DND-41 (cell line): ENCODE data around the gene ALDH3B2.

ENCODE experiments used
- ATAC-seq: fragments of 200-7000 bp; cut with Tn5 transposase; 3 replicates; pipeline ENCODE4 v1.9.1; 2021; ENCODE audit warnings: low read depth; ENCODE audit not compliant: insufficient read depth
- DNase-seq: peaks from one replicate; pipeline ENCODE4 v3.0.0-alpha.2; 2020
- H2AFZ ChIP-seq: 2 replicates; pipeline ENCODE4 v1.6.0; 2012; ENCODE audit warnings: low read depth, low read length
- H3K27ac ChIP-seq: 2 replicates; pipeline ENCODE4 v1.5.1; 2012; ENCODE audit warnings: low read length, inconsistent platforms
- H3K27me3 ChIP-seq: fragments of 200-600 bp; sonication (generic); 2 replicates; pipeline ENCODE4 v1.6.0; 2012; ENCODE audit warnings: low read length, mild to moderate bottlenecking, inconsistent platforms; ENCODE audit not compliant: insufficient read depth, poor library complexity
- H3K36me3 ChIP-seq: 2 replicates; pipeline ENCODE4 v1.5.1; 2012; ENCODE audit warnings: low read length, inconsistent platforms; ENCODE audit not compliant: insufficient read depth
- H3K4me1 ChIP-seq: 2 replicates; pipeline ENCODE4 v1.5.1; 2012; ENCODE audit warnings: mild to moderate bottlenecking, low read length; ENCODE audit not compliant: insufficient read depth
- H3K4me2 ChIP-seq: 2 replicates; pipeline ENCODE4 v1.6.0; 2012; ENCODE audit warnings: mild to moderate bottlenecking, moderate library complexity, low read length, inconsistent platforms; ENCODE audit not compliant: insufficient read depth
- H3K4me3 ChIP-seq, 2 experiments: fragments of 200-600 bp in 1 of 2; shearing (Covaris generic) in 1 of 2; 2 replicates each; pipeline ENCODE4 v1.5.1; 2012 to 2016; ENCODE audit warnings: inconsistent platforms in 2 of 2, low read length in 2 of 2, mild to moderate bottlenecking in 2 of 2, low read depth in 1 of 2, moderate library complexity in 1 of 2
- H3K79me2 ChIP-seq: 2 replicates; pipeline ENCODE4 v1.6.0; 2012; ENCODE audit warnings: low read length, inconsistent platforms; ENCODE audit not compliant: insufficient read depth
- H3K9ac ChIP-seq: 2 replicates; pipeline ENCODE4 v1.6.0; 2012; ENCODE audit warnings: low read depth, mild to moderate bottlenecking, inconsistent platforms, low read length, moderate library complexity
- H3K9me3 ChIP-seq: 2 replicates; pipeline ENCODE4 v1.5.1; 2012; ENCODE audit warnings: low read length, moderate library complexity, mild to moderate bottlenecking, inconsistent platforms; ENCODE audit not compliant: insufficient read depth, severe bottlenecking
- H4K20me1 ChIP-seq: 2 replicates; pipeline ENCODE4 v1.6.0; 2012; ENCODE audit warnings: low read length; ENCODE audit not compliant: insufficient read depth
- EZH2 ChIP-seq: IDR thresholded peaks from 3 replicates; pipeline ENCODE4 v1.6.1; 2012; ENCODE audit warnings: borderline replicate concordance, low read depth, mild to moderate bottlenecking, moderate library complexity, low read length, inconsistent platforms; ENCODE audit not compliant: severe bottlenecking
- TF ChIP-seq, protein P1 (sequence below): IDR thresholded peaks from 2 replicates; pipeline ENCODE4 v1.5.1; 2012; ENCODE audit warnings: borderline replicate concordance, low read length, moderate library complexity, mild to moderate bottlenecking; ENCODE audit not compliant: poor library complexity, severe bottlenecking; ENCODE audit errors: extremely low read depth

ALDH3B2 gene

DNA sequence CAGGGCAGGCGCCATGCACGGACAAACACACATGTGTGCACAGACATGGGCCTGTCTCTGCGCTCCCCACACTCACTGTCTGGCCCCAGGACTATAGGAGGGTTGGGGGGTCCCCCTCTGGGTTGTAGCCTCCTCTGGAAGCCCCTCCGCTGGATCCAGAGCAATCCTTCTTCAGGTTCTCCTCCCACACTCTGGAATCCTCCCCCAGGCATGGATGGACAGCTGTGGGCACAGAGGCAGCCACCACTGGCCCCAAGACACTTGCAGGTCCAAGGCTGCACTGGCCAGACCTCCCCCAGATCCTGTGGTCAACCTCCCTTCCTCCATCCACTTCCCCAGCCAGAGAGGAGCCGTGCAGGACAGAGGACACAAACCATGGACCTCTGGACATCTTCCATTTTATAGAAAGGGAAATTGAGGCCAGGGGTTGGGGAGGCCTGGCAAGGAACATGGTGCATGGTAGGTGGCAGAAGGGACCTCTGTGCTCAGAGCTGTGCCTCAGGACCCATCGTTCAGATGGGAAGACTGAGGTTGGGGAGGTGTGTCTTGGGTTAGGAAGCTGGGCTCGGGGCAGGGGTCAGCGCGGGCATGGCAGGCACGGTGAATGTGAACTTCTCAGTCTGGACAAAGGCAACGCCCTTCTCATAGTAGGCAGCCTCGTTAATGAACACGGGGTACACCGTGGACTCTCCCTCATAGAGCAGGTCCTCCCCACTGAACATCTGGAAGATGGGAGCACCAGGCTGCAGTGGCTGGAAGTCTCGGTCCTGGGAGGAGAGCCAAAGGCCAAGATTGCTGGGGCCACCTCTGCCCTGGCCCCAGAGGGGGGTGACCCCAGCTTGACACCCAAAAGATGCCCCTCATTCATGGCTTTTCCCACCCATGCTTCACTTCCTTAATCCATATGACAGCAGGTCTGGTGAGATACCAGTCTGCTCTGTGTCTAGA lies 32.0 kb downstream of the ALDH3B2 start:
- Histone ChIP-seq H3K4me2 (no peak overlapping the region), H3K79me2 (no peaks in the 10 kb centered on the region), H4K20me1 (no peaks in the 10 kb centered on the region), H3K27ac (no peak overlapping the region), H3K4me1 (no peaks in the 10 kb centered on the region), H3K9me3 (no peaks in the 10 kb centered on the region), H2AFZ (no peak overlapping the region), H3K9ac (no peak overlapping the region), H3K4me3 (no peak overlapping the region), H3K27me3 (no peaks in the 10 kb centered on the region), H3K36me3 (no peaks in the 10 kb centered on the region)
- DNase-seq (no peak), ATAC-seq (no peak)
- TF ChIP-seq, protein P1, sequence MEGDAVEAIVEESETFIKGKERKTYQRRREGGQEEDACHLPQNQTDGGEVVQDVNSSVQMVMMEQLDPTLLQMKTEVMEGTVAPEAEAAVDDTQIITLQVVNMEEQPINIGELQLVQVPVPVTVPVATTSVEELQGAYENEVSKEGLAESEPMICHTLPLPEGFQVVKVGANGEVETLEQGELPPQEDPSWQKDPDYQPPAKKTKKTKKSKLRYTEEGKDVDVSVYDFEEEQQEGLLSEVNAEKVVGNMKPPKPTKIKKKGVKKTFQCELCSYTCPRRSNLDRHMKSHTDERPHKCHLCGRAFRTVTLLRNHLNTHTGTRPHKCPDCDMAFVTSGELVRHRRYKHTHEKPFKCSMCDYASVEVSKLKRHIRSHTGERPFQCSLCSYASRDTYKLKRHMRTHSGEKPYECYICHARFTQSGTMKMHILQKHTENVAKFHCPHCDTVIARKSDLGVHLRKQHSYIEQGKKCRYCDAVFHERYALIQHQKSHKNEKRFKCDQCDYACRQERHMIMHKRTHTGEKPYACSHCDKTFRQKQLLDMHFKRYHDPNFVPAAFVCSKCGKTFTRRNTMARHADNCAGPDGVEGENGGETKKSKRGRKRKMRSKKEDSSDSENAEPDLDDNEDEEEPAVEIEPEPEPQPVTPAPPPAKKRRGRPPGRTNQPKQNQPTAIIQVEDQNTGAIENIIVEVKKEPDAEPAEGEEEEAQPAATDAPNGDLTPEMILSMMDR: no peak
- no peak for TF ChIP-seq EZH2

GRCh38 chr11:67641338-67642172 lies 32.9 kb downstream of the ALDH3B2 start:
- Histone ChIP-seq H3K27ac (no peak overlapping the region), H3K4me2 (no peak overlapping the region), H3K9ac (no peak overlapping the region), H3K79me2 (no peaks in the 10 kb centered on the region), H2AFZ (no peak overlapping the region), H3K27me3 (no peaks in the 10 kb centered on the region), H3K9me3 (no peaks in the 10 kb centered on the region), H4K20me1 (no peaks in the 10 kb centered on the region), H3K4me1 (no peaks in the 10 kb centered on the region), H3K36me3 (no peaks in the 10 kb centered on the region), H3K4me3 (no peak overlapping the region)
- no peak for ATAC-seq
- no peak for DNase-seq
- TF ChIP-seq, protein P1: no peak
- TF ChIP-seq EZH2: no peak

DNA sequence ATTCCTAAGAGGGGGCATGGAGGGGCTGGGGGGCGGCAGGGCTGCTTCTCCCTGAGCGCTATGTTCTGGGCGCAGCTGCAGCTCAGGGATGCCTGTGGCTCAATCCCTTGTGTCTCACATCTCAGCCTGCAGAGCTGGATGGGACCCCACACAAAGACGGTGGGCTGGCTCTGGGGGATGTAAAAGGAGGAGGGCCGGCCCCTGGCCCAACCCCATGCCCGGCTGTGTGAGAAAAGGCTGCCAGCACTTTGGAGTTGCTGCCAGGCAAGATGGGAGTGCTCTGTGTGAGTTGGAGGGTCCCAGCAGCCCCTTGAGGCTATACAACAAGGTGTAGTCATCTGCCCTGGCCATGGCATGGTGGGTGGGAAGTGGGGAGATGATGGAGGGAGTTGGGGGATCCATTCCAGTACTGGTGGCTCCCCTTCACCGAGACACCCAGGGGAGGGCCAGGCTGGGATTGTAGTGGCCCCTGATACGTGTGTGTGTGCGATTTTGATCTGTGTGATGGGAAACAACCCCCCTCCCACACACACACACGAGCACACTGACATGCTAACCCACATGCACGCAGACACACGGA lies 33.6 kb downstream of the ALDH3B2 start:
- Histone ChIP-seq H3K4me1 (no peaks in the 10 kb centered on the region), H3K9me3 (no peaks in the 10 kb centered on the region), H3K36me3 (no peaks in the 10 kb centered on the region), H3K27ac (no peak overlapping the region), H4K20me1 (no peaks in the 10 kb centered on the region), H3K9ac (no peak overlapping the region), H2AFZ (no peak overlapping the region), H3K4me3 (no peak overlapping the region), H3K4me2 (no peak overlapping the region), H3K27me3 (no peaks in the 10 kb centered on the region), H3K79me2 (no peaks in the 10 kb centered on the region)
- no peak for DNase-seq
- no peak for TF ChIP-seq EZH2
- TF ChIP-seq, protein P1: no peak
- ATAC-seq: no peak
